Superior temporal gyrus (tissue), 1 donor: ENCODE results near the gene MYO3B.
"Not testable (repeated sequence)": the region's sequence is repeated elsewhere in the genome, so short reads cannot be mapped to it uniquely, and the experiment has no call there.

ENCODE experiments used
- DNase-seq: peaks from one replicate; pipeline ENCODE4 v3.0.0-alpha.2; 2016; ENCODE audit errors: extremely low spot score

The MYO3B gene

GRCh38 chr2:170262806-170263205 lies 84.9 kb downstream of the MYO3B start:
- no peak for DNase-seq

- DNase-seq = not testable (repeated sequence)
These were observed 86.0 kb downstream of the MYO3B start for GRCh38 chr2:170263728-170264521.

- DNase-seq = no peak
These were observed 86.5 kb downstream of the MYO3B start for GRCh38 chr2:170264522-170264860.

- DNase-seq = no peak
These were observed 86.9 kb downstream of the MYO3B start for GRCh38 chr2:170264865-170265264.

GRCh38 chr2:170265321-170265720 lies 87.4 kb downstream of the MYO3B start:
- no peak for DNase-seq

GRCh38 chr2:170266358-170266757 lies 88.4 kb downstream of the MYO3B start:
- DNase-seq = no peak

- no peak for DNase-seq
These were observed 89.1 kb downstream of the MYO3B start for GRCh38 chr2:170267071-170267470.

- DNase-seq = no peak
These were observed 92.4 kb downstream of the MYO3B start for GRCh38 chr2:170270278-170270864.

GRCh38 chr2:170271340-170271739 lies 93.4 kb downstream of the MYO3B start:
- no peak for DNase-seq

- DNase-seq = no peak
These were observed 98.1 kb downstream of the MYO3B start for GRCh38 chr2:170276056-170276455.

DNA sequence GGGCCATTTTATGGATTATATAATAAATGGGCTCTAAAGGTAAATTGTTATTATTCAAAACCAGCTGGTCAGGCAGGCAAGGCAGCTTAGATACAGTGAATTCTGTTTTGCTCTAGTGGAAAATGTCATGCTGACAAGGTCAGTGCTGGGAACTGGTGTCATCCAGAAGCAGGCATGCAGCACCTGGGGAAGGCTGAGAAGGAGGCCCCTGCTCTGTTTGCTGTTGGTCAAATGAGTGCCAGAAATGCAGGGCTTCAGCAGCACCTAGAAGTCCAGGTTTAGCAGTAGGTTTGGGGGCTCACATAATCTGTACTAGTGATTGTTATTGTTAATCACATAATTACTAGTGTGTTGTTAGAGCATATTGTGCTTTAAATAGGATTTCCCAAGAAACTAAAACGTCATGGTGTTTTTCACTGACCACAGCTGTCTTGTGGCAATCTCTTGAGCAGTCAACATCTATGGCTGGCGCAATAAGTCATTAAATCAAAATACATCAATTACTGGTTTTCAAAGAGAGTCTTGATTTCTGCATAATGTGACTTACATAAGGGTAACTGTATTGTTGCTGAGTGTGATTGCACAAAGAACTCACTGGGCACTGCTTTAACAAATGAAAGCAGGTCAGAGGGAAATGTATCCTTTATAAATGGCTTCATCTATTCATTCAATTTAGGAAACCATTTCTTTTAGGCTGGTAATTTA lies 99.1 kb downstream of the MYO3B start:
- peak; percentile 20 for DNase-seq

DNA sequence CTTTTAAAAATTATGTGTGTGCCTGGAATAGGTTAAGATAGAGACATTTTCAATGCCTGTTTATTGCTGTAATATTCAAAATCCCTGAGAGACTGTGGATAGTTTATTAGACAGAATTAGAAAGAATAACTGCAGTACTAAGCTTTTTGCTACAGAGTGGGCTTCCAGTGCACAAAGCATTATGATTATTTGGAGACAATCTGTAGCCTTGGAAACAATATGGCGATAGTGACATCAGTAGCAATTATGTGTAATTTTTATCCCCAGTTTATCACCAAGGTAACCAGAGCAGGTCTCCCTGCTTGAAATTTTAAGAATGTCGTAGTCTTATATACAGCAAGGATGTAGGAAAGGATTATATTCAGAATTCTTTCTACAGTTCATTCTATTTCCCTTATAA lies 100.0 kb downstream of the MYO3B start:
- no peak for DNase-seq

- DNase-seq = not testable (repeated sequence)
These were observed 101.7 kb downstream of the MYO3B start for GRCh38 chr2:170279615-170280014.

- DNase-seq = no peak
These were observed 104.9 kb downstream of the MYO3B start for GRCh38 chr2:170282851-170283250.

DNA sequence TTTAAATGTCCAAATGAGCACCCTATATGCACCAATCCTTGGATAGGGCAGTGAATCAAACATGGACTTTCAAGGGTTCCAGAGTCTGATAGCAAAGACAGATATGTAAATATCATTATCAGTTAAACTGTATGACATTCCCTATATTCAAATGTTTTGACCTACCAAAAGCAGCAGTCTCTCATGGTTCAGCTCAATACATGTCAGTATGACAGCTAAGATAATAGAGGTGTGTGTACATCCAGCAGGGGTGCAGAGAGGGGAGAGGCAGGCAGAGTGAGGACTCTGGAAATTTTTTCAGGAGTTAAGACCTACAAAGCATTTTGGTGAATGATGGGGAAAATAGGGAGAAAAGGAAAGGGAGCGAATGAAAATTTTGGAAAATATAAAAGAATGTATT lies 106.3 kb downstream of the MYO3B start:
- DNase-seq = no peak

GRCh38 chr2:170288859-170289258 lies 110.9 kb downstream of the MYO3B start:
- no peak for DNase-seq

DNA sequence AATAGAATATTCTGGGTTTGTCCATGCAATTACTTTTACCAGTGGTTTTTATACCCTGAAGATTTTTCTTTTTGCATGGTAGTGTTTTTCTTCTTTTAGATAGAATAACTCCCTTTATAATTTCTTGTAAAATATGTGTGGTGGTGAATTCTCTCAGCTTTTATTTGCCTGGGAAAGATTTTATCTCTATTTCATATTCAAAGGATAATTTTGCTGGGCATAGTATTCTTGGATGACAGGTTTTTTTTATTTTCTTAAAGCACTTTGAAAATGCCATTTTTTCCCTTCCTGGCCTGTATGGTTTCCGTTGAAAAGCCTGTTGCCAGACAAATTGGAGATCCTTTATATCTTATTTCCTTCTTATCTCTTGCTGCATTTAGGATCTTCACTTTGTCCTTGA lies 113.5 kb downstream of the MYO3B start:
- no peak for DNase-seq

- DNase-seq = no peak
These were observed 114.5 kb downstream of the MYO3B start for GRCh38 chr2:170292415-170292814.

- DNase-seq = no peak
These were observed 119.5 kb downstream of the MYO3B start for GRCh38 chr2:170297496-170297895.

GRCh38 chr2:170298115-170298514 lies 120.2 kb downstream of the MYO3B start:
- DNase-seq = no peak

- DNase-seq = no peak
These were observed 121.0 kb downstream of the MYO3B start for GRCh38 chr2:170298861-170299429.

DNA sequence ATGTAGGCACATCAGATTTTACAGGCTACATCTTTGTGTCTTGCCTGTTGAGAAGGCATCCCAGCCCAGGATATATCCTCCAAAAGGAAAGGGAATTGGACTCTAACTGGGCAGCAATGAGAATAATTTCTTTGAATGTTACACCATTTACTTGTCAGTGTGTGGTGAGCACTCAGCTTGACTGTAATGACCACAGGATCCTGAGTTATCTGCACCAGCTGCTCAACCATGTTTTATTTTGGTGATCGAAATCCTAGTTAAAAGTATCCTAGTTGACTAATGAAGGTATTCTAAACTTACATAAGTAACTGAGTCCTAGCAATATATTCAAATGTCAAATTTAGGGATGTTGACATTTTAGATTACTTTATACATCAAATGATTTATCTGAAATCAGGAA lies 123.0 kb downstream of the MYO3B start:
- DNase-seq = no peak

- DNase-seq = no peak
These were observed 123.7 kb downstream of the MYO3B start for GRCh38 chr2:170301626-170302025.
